OCI-LY3 (cell line): ENCODE results near the gene ETFB.

ENCODE experiments used
- CTCF ChIP-seq: fragments of 200-600, 300-600 bp; sonication (generic); IDR thresholded peaks from 2 replicates; pipeline ENCODE4 v1.5.1; 2014; ENCODE audit warnings: antibody characterized with exemption, low read length, low read depth
- EZH2phosphoT487 ChIP-seq: fragments of 200-600 bp; shearing (Covaris generic); IDR thresholded peaks from 2 replicates; pipeline ENCODE4 v1.6.1; 2018; ENCODE audit warnings: antibody characterized with exemption, mixed run types, low read depth

GRCh38 chr19:51337141-51337860 lies 28.9 kb downstream of the ETFB start:
- TF ChIP-seq CTCF, result no peak
- TF ChIP-seq EZH2phosphoT487, result no peak
